HG03442 (cell line): ENCODE results near the gene DFFA.
A peak's percentile ranks its signal among the peaks of the same experiment; 100 is the strongest.
"Not testable (repeated sequence)": the region's sequence is repeated elsewhere in the genome, so short reads cannot be mapped to it uniquely, and the experiment has no call there.

Experiments
- ATAC-seq: cut with Tn5 transposase; IDR thresholded peaks from one replicate; pipeline ENCODE4 v1.9.1; 2021; ENCODE audit warnings: mild to moderate bottlenecking, moderate library complexity; ENCODE audit not compliant: unreplicated experiment

DFFA gene

GRCh38 chr1:10506046-10506676 lies 33.8 kb upstream of the DFFA start:
- ATAC-seq, result not testable (repeated sequence)

- no peak for ATAC-seq
Measured at GRCh38 chr1:10504249-10504648, 31.9 kb upstream of the DFFA start.

- ATAC-seq, result no peak
Measured at GRCh38 chr1:10502206-10502605, 29.9 kb upstream of the DFFA start.

- no peak for ATAC-seq
Measured at GRCh38 chr1:10498231-10498630, 25.9 kb upstream of the DFFA start.

DNA sequence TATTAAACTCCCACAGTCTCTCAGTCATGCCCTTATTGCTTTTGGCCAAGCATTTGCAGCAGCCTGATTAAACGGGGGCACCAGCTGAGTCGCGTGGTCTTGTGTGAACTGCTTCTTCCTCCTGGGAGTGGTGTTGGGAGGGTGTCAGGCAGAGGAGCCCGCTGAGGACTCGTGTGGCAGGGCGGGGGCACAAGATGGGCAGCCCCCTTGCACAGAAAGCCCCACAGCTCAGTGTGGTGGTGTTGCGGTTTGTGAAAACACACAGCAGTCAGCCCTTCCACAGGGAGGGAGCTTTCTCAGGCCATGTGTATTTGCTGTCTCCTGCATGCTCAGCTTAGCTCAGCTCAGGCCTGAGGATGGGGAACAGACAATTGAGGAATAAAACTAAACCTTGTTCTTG lies 24.8 kb upstream of the DFFA start:
- ATAC-seq, result no peak

- no peak for ATAC-seq
Measured at GRCh38 chr1:10495952-10496351, 23.6 kb upstream of the DFFA start.

- ATAC-seq, result no peak
Measured at GRCh38 chr1:10495475-10495817, 23.1 kb upstream of the DFFA start.

- ATAC-seq, result peak; percentile 72
Measured at GRCh38 chr1:10494754-10495474, 22.6 kb upstream of the DFFA start.

GRCh38 chr1:10494418-10494753 lies 22.1 kb upstream of the DFFA start:
- ATAC-seq, result no peak

DNA sequence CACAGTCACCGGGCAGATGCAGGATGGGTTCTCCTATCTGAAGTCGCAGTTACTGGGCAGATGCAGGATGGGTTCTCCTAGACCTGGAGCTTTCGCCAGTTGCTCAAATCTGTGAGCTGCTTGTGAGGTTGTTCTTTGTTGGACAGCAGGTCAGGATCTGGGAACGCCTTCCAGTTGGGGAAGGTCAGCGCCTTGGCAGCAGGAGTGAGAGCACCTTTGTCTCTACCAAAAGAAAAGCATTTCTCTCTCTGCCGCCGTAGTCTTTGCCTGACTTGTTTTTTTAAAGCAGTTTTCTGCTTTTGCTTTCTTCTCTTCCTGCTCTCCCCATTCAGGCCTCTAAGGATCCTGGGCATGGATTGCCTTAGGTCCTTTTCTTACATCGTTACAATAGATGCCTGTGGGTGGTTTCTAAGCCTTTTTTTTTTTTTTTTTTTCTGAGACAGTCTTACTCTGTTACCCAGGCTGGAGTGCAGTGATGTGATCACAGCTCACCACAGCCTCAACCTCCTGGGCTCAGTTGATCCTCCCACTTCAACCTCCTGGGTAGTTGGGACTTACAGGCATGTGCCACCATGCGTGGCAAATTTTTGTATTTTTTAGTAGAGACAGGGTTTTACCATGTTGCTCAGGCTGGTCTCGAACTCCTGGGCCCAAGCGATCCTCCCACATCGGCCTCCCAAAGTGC lies 18.1 kb upstream of the DFFA start:
- no peak for ATAC-seq

DNA sequence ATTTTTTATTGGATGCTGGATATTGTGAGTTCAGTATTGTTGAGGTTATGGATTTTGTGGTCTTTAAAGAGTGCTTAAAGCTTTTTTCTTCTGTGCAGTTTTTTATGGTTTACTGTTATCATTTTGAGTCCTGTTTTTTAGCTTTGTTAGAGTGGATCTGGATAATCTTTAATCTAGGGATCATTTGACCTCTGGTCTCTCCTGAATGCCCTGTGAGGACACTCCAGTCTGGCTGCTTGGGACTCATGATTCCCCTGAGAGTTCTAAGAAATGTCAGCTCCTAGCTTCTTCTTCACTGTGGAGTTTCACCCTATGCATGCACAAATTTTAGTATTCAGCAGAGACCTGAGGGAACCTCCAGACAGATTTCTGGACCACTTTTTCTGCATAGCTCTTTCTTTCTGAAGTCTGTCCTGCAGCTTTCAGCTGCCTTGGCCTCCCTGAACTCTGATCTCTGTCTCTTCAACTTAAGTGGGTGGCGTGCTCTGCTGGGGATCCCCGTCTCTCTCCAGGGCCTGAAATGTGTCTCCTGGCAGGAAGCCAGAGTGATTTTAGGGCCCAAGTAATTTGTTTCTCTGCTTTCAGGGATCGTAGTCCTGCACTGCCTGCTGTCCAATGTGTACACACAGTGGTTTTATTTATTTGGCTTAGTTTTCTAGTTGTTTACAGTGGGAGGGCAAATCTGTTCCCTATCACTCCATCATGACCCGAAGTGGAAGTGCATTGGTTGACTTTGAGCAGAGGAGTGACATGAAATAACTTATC lies 17.1 kb upstream of the DFFA start:
- ATAC-seq, result no peak

DNA sequence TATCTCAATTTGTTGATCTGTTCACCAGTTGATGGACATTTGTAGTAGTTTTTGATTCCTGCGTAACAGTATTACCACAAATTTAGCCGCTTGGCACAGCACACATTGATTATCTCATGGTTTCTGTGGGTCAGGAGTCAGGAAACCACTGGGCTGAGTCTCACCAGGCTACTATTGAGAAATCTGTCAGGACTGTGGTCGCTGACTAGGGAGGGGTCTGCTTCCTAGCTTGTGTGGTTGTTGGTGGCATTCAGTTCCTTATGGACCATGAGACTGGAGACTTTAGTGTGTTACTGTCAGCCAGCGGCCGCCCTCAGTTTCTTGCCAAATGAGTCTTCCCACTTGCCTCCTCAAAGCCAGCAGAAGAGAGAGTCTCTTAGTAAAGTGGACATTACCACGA lies 12.2 kb upstream of the DFFA start:
- no peak for ATAC-seq

GRCh38 chr1:10480614-10481013 lies 8.3 kb upstream of the DFFA start:
- ATAC-seq, result no peak

DNA sequence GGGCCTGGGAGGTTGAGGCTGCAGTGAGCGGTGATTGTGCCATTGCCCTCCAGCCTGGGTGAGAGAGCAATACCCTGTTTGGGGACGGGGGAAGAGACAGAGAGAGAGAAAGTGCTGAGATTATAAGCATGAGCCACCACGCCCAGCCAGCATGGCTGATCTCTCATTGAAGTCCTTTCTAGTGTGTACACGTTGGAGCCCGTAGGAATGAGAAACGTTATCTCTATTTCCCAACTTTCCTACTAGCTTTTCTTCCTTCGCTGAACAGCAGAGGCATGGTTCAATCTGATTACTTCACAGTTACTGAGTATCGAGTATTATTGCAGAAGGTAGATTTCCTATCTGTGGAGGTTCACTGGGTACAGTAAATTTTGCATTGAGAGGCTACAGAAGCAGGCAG lies 7.0 kb upstream of the DFFA start:
- ATAC-seq, result no peak

DNA sequence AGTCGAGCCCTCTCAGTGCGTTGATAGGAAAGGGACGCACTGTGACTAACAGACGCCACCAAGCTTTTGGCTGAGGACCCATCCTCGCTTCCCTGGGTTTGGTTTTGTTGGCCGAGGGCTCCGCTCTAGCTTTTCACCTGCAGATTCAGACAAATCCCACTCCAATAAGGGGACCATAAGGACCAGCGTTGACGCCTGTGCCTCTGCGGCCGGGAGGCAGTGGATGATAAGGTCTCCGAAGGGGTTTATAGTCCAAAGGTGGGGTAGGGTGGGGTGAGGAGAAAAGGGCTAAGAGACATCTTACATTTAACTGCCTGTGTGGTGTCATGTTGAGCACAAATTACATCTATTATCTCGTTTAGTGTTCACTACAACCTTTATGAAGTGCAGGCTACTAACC lies 3.2 kb upstream of the DFFA start:
- no peak for ATAC-seq

DNA sequence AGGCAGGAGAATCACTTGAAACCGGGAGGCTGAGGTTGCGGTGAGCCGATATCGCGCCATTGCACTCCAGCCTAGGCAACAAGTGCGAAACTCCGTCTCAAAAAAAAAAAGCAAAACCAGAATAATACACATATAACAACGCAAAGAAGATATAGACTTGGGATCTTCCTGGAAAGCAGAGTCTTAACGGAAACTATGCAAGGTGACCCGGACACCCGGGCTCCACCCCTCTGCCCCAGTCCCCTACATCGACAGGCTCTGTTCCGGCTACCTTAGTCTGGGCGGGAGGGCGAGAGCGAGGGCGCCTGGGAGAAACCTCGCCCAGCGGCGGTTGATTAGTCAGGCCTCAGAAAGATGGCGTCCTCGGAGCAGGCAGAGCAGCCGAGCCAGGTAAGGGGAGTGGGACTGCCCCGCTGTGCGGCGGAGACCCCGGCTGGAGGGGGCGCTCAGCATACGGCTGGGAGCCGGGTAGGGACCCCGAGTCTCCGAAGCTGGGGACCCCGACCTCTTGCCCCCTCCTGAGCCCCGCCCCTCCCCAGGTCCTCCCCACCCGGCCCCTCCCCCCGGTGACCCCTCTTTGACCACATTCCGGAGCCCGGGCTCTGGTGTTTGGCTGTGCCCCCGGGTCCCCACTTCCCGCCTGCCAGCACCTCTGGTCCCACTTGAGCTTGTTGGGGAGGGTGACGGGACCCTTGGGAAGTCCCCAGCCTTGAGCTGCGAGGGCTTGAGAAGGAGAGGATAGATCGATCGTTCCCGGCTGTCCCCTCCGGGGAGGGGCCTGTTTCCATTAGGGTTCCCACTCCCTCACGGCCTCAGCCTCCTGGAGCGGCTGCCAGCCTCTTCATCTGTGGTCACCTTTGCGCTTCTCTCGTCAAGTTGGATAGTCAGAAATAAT lies 2.5 kb upstream of the DFFA start, which contains the start of gene PEX14:
PEX14 (plus strand) TSS at position 338 of the 895 bp plus-strand sequence; CDS start at position 355, 17 bp downstream.
- ATAC-seq, result peak; percentile 55

DNA sequence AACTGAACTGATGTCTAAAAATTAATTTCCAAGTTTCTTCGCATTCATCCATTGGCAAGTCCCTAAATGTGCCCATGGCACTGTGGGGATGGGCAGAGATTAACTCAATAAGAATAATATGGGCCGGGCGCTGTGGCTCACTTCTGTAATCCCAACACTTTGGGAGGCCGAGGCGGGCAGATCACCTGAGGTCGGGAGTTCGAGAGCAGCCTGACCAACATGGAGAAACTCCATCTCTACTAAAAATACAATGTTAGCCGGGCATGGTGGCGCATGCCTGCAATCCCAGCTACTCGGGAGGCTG lies 1.9 kb upstream of the DFFA start:
- not testable (repeated sequence) for ATAC-seq

DNA sequence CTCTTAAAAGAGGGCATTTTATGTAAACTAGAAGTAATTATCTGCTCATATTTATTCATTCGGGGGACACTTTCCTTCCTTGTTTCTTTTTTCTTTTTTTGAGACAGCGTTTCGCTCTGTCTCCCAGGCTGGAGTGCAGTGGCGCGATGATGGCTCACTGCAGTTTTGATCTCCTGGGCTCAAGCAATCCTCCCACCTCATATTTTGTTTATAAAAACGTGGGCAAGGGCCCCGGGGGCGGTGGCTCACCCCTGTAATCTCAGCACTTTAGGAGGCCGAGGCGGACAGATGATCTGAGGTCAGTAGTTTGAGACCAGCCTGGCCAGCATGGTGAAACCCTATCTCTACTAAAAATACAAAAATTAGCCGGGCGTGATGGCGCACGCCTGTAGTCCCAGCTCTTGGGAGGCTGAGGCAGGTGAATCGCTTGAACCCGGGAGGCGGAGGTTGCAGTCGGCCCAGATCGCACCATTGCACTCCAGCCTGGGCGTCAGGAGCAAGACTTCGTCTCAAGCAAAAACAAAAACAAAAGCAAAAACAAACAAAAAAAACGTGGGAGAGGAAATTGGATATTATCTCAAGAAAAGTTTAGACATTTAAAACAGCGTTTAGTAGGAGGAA lies 926 bp upstream of the DFFA start:
- no peak for ATAC-seq

DNA sequence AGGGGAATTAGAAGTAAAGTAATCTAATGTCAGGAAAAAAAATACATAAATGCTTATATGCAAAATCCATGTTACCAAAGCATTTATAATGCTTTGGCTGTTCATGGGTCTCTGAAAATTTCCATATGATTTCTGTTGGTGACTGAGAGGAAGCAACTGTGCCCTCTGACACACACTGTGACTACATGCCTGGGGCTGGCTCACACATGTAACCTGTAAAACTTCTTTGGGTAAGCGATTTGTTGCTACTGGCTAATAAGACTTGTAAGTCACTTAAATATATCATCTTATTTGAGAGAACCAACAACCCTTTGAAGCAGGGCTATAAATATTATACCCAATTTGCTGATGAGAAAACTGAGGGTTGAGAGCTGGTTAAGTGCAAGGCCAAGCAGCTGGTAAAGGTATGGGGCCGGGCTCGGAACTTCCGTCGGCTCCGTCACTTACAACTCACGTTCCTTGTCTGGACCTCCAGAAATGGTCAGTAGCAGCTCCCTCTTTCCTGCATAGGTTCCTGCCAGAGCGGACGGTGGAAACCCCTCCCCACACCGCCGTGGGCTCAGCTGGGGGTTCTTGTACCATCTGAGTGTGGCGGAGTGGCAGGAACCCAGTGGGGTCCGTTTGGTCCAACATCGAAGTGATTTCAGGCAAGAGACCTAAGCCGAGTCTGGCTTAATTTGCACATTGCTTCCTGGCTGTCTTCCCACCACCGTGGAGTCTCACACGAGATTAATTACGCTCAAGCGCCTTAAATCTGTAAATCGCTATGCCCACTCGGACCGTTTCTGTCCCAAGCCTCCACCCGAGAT lies 714 bp downstream of the DFFA start:
- no peak for ATAC-seq
